ENCODE results near the gene PTMS.

PTMS gene

DNA sequence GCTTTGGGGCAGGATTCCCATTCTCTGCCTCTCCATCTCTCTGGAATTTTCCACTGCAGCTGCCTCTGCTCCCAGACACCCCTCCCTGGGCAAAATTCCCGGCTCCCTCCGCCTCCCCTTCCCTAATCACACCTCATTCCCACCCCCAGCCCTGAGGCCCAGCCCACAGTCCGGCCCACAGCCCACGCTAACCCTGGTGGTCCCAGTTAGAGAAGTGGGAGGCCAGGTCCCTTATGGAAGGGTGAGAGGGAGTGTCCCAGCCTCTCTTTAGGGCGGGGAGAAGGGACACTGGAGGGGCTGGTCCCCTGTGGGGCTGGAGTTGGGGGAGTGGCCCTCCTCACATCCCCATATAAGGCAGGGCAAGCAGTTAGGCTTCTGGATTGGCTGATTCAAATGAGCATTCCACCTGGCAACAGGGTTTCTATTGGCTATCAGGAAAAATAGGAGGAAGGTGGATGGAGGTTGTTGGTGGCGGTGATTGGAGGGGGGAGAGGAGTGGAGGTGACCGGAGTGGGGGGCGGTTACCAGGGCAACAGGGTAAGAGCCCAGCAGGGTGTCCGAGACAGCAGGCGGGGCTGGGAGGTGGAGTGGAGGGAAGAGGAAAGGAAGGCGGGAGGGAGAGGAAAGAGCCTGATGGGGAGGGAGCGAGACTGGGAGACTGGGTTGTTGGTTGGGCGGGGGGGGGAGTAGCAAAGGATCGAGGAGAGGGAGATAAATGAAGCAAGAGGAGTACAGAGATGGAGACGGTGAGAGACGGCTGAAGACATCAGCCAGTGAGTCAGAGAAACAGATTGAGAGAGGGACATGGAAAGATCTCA lies 1.9 kb upstream of the PTMS start (continued):
- peak; percentile 25; the same call in 1 of the 2 replicates for TF ChIP-seq REPIN1 (tag by site-specific recombination; IDR thresholded peaks at IDR 0.05; ENCODE audit: low read depth)
- TF ChIP-seq ZNF792 (tag by site-specific recombination; IDR thresholded peaks at IDR 0.05) = no peak
- no peak for TF ChIP-seq MEIS1 (CRISPR knock-in tag; IDR thresholded peaks at IDR 0.05; ENCODE audit: borderline replicate concordance)
- TF ChIP-seq GLI2 (tag by site-specific recombination; IDR thresholded peaks at IDR 0.05; ENCODE audit: borderline replicate concordance, low read depth) = no peak
- TF ChIP-seq HOXD13 (CRISPR knock-in tag; IDR thresholded peaks at IDR 0.05; ENCODE audit: borderline replicate concordance) = no peak
- TF ChIP-seq BCL11A (tag by site-specific recombination; IDR thresholded peaks at IDR 0.05; ENCODE audit: low read depth) = peak; percentile 48; the same call in 1 of the 2 replicates
- no peak for TF ChIP-seq ZNF112 (tag by site-specific recombination; IDR thresholded peaks at IDR 0.05)
- TF ChIP-seq ZNF391 (tag by site-specific recombination; IDR thresholded peaks at IDR 0.05; ENCODE audit: borderline replicate concordance, low read depth) = peak; percentile 57; the same call in 1 of the 2 replicates
- TF ChIP-seq GLIS1 (tag by site-specific recombination; IDR thresholded peaks at IDR 0.05) = peak; percentile 99
- no peak for TF ChIP-seq ZNF707 (tag by site-specific recombination; IDR thresholded peaks at IDR 0.05)
- TF ChIP-seq ZNF623 (tag by site-specific recombination; IDR thresholded peaks at IDR 0.05) = no peak
- no peak for TF ChIP-seq ZNF416 (tag by site-specific recombination; IDR thresholded peaks at IDR 0.05)
- no peak for TF ChIP-seq ZNF274 (IDR thresholded peaks at IDR 0.05; ENCODE audit: low read length)
- no peak for TF ChIP-seq ZNF274 (tag by site-specific recombination; IDR thresholded peaks at IDR 0.05; ENCODE audit: borderline replicate concordance)
- TF ChIP-seq SP3 (tag by site-specific recombination; IDR thresholded peaks at IDR 0.05) = peak; percentile 98
- TF ChIP-seq ZNF354C (tag by site-specific recombination; IDR thresholded peaks at IDR 0.05; ENCODE audit: borderline replicate concordance, low read depth) = no peak
- TF ChIP-seq ZNF621 (tag by site-specific recombination; IDR thresholded peaks at IDR 0.05) = no peak
- TF ChIP-seq ZNF558 (tag by site-specific recombination; IDR thresholded peaks at IDR 0.05) = no peak
- TF ChIP-seq ZNF174 (tag by site-specific recombination; IDR thresholded peaks at IDR 0.05) = no peak
- peak; percentile 18; the same call in 1 of the 2 replicates for TF ChIP-seq ZNF600 (tag by site-specific recombination; IDR thresholded peaks at IDR 0.05)
- no peak for TF ChIP-seq ZNF571 (tag by site-specific recombination; IDR thresholded peaks at IDR 0.05)
- no peak for TF ChIP-seq ZNF548 (tag by site-specific recombination; IDR thresholded peaks at IDR 0.05)
- TF ChIP-seq ZNF48 (tag by site-specific recombination; IDR thresholded peaks at IDR 0.05) = no peak
- TF ChIP-seq OVOL3 (tag by site-specific recombination; IDR thresholded peaks at IDR 0.05) = 0 out of 2 replicates have a peak, but pooled peaks have one; percentile 36
- no peak for TF ChIP-seq HOXA7 (CRISPR knock-in tag; IDR thresholded peaks at IDR 0.05; ENCODE audit: borderline replicate concordance)
- TF ChIP-seq ZNF404 (tag by site-specific recombination; IDR thresholded peaks at IDR 0.05) = no peak
- no peak for TF ChIP-seq ZNF664 (tag by site-specific recombination; IDR thresholded peaks at IDR 0.05)
- TF ChIP-seq SALL2 (tag by site-specific recombination; IDR thresholded peaks at IDR 0.05; ENCODE audit: borderline replicate concordance) = no peak
- TF ChIP-seq, protein P1, sequence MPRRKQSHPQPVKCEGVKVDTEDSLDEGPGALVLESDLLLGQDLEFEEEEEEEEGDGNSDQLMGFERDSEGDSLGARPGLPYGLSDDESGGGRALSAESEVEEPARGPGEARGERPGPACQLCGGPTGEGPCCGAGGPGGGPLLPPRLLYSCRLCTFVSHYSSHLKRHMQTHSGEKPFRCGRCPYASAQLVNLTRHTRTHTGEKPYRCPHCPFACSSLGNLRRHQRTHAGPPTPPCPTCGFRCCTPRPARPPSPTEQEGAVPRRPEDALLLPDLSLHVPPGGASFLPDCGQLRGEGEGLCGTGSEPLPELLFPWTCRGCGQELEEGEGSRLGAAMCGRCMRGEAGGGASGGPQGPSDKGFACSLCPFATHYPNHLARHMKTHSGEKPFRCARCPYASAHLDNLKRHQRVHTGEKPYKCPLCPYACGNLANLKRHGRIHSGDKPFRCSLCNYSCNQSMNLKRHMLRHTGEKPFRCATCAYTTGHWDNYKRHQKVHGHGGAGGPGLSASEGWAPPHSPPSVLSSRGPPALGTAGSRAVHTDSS (tag by site-specific recombination; IDR thresholded peaks at IDR 0.05) = no peak
- TF ChIP-seq, protein P2, sequence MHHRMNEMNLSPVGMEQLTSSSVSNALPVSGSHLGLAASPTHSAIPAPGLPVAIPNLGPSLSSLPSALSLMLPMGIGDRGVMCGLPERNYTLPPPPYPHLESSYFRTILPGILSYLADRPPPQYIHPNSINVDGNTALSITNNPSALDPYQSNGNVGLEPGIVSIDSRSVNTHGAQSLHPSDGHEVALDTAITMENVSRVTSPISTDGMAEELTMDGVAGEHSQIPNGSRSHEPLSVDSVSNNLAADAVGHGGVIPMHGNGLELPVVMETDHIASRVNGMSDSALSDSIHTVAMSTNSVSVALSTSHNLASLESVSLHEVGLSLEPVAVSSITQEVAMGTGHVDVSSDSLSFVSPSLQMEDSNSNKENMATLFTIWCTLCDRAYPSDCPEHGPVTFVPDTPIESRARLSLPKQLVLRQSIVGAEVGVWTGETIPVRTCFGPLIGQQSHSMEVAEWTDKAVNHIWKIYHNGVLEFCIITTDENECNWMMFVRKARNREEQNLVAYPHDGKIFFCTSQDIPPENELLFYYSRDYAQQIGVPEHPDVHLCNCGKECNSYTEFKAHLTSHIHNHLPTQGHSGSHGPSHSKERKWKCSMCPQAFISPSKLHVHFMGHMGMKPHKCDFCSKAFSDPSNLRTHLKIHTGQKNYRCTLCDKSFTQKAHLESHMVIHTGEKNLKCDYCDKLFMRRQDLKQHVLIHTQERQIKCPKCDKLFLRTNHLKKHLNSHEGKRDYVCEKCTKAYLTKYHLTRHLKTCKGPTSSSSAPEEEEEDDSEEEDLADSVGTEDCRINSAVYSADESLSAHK (tag by site-specific recombination; IDR thresholded peaks at IDR 0.05) = 0 out of 2 replicates have a peak, but pooled peaks have one; percentile 35
- TF ChIP-seq, protein P3, sequence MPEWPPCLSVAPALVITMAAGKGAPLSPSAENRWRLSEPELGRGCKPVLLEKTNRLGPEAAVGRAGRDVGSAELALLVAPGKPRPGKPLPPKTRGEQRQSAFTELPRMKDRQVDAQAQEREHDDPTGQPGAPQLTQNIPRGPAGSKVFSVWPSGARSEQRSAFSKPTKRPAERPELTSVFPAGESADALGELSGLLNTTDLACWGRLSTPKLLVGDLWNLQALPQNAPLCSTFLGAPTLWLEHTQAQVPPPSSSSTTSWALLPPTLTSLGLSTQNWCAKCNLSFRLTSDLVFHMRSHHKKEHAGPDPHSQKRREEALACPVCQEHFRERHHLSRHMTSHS (tag by site-specific recombination; IDR thresholded peaks at IDR 0.05) = no peak
- peak; percentile 100 for TF ChIP-seq ZNF366 (tag by site-specific recombination; conservative IDR thresholded peaks at IDR 0.05)
- TF ChIP-seq ZNF2 (tag by site-specific recombination; IDR thresholded peaks at IDR 0.05) = no peak
- TF ChIP-seq, protein P4, sequence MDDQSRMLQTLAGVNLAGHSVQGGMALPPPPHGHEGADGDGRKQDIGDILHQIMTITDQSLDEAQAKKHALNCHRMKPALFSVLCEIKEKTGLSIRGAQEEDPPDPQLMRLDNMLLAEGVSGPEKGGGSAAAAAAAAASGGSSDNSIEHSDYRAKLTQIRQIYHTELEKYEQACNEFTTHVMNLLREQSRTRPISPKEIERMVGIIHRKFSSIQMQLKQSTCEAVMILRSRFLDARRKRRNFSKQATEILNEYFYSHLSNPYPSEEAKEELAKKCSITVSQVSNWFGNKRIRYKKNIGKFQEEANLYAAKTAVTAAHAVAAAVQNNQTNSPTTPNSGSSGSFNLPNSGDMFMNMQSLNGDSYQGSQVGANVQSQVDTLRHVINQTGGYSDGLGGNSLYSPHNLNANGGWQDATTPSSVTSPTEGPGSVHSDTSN (CRISPR knock-in tag; IDR thresholded peaks at IDR 0.05) = no peak
- no peak for TF ChIP-seq ZNF677 (tag by site-specific recombination; IDR thresholded peaks at IDR 0.05)
- no peak for TF ChIP-seq ZNF530 (tag by site-specific recombination; IDR thresholded peaks at IDR 0.05; ENCODE audit: low read depth)
- TF ChIP-seq ZNF350 (tag by site-specific recombination; IDR thresholded peaks at IDR 0.05) = no peak
